HCEC 1CT (cell line): Measurements from ENCODE around the gene S100A4.
"Not testable (repeated sequence)": the region's sequence is repeated elsewhere in the genome, so short reads cannot be mapped to it uniquely, and the experiment has no call there.

Source experiments
- DNase-seq: peaks from one replicate; pipeline ENCODE4 v3.0.0-alpha.2; 2017

S100A4 gene

GRCh38 chr1:153545067-153546055, at the start of gene S100A4:
Gene S100A4, minus strand, starts transcription at chr1:153545806. Its CDS starts 1,012 bp downstream, at chr1:153544794.
- DNase-seq, result peak; percentile 87

- no peak for DNase-seq
These were observed 47.1 kb upstream of the S100A4 start for GRCh38 chr1:153592748-153593147.

GRCh38 chr1:153588482-153588881, 42.9 kb upstream of the S100A4 start:
- DNase-seq, result no peak

- not testable (repeated sequence) for DNase-seq
These were observed 42.4 kb upstream of the S100A4 start for GRCh38 chr1:153588033-153588432.

GRCh38 chr1:153587314-153587713, 41.7 kb upstream of the S100A4 start:
- no peak for DNase-seq

- DNase-seq, result no peak
These were observed 40.7 kb upstream of the S100A4 start for GRCh38 chr1:153586347-153586746.

- DNase-seq, result no peak
These were observed 39.4 kb upstream of the S100A4 start for GRCh38 chr1:153585006-153585405.

- DNase-seq, result no peak
These were observed 38.4 kb upstream of the S100A4 start for GRCh38 chr1:153583976-153584375.

- not testable (repeated sequence) for DNase-seq
These were observed 37.9 kb upstream of the S100A4 start for GRCh38 chr1:153583514-153583913.

GRCh38 chr1:153582836-153583235, 37.2 kb upstream of the S100A4 start:
- DNase-seq, result not testable (repeated sequence)

GRCh38 chr1:153578936-153579335, 33.3 kb upstream of the S100A4 start:
- DNase-seq, result no peak

- peak; percentile 30 for DNase-seq
These were observed 32.9 kb upstream of the S100A4 start for GRCh38 chr1:153578490-153578889.

- no peak for DNase-seq
These were observed 32.0 kb upstream of the S100A4 start for GRCh38 chr1:153577624-153578051.

- DNase-seq, result no peak
These were observed 31.5 kb upstream of the S100A4 start for GRCh38 chr1:153577138-153577537.

GRCh38 chr1:153575497-153575896, 29.9 kb upstream of the S100A4 start:
- DNase-seq, result not testable (repeated sequence)

GRCh38 chr1:153575081-153575491, 29.5 kb upstream of the S100A4 start:
- not testable (repeated sequence) for DNase-seq

GRCh38 chr1:153573351-153573750, 27.7 kb upstream of the S100A4 start:
- no peak for DNase-seq

- DNase-seq, result peak; percentile 81
These were observed 27.0 kb upstream of the S100A4 start for GRCh38 chr1:153572569-153573015.

GRCh38 chr1:153571706-153572105, 26.1 kb upstream of the S100A4 start:
- no peak for DNase-seq

GRCh38 chr1:153570874-153571273, 25.3 kb upstream of the S100A4 start:
- DNase-seq, result no peak

GRCh38 chr1:153569465-153569864, 23.9 kb upstream of the S100A4 start:
- no peak for DNase-seq

GRCh38 chr1:153568367-153569099, 22.9 kb upstream of the S100A4 start:
- DNase-seq, result peak; percentile 78

GRCh38 chr1:153567621-153568366, 22.2 kb upstream of the S100A4 start:
- DNase-seq, result no peak
